ENCODE measurements around the gene CCDC152.

Gene CCDC152, protein sequence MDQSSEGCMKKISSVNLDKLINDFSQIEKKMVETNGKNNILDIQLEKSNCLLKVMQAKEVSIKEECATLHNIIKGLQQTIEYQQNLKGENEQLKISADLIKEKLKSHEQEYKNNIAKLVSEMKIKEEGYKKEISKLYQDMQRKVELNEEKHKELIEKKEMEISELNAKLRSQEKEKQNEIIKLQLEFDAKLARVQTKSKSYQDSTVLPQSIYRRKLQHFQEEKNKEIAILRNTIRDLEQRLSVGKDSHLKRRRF

DNA sequence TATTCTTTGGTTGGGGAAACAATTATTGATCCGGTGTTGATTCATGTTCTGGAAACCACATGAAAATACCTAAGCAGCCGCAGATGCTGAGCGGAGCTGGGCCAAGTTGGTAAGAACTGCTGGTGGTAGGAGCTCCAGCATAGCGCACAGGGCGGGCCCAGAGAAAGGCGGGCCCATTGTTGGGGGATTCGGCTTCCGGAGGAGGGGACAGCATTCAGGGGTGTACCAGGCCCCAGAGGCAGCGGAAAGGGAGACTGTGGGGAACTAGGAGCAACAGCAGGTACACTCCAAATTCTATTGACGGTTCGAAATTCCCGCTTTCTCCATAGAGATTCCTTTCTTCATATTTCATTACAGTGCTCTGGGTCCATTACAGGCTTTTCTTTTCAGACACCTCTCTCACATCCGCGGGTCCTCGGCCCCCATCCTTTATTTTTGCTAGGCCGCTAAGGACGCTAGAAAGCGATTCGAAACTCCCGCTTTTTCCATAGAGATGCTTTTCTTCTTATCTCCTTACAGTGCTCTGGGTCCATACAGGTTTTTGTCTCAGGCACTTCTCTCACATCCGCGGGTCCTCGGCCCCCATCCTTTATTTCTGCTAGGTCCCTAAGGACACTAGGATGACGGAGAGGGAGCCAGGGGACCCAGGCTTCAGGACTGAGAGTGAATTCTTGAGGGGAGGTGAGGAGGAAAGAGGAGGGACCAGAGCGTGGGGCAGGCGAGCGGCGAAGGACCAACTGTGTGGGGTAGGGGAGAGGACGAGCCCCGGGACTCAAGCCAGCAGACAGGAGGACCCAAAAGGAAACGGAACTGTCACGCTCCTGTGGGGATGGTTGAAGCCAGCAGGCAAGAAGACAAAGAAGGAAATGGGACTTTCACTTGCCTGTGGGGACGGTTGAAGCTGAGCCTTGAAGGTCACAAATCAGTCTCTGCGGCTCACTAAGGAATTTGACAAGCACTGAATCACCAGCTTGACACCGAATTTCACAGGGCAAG lies at the start of gene CCDC152:
Gene CCDC152 (plus strand): TSS at position 213 of the 996 bp plus-strand sequence. CDS start 2,304 bp downstream, outside the sequence.
- no peak for TF ChIP-seq GATA2 (IDR thresholded peaks at IDR 0.05; ENCODE audit: low read depth, low read length)
- TF ChIP-seq GATA3 (IDR thresholded peaks at IDR 0.05; ENCODE audit: low read depth, low read length), result no peak

DNA sequence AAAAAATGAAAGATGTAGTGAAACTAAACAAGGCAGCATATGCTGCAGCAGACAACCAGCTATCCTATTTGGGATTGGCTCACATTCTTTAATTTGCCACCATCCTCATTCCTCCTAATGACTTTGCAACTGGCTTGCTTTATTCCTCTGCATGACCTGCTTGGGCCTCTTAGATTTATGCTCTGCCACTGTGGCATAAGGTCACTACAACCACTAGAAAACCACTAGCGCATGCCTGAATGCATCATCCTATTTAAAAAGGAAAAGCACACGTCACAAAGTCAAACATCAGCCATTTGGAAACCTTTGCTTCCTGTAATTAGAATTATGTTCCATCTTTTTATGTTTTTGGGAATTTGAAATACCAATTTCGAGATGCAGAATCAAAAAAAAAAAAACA lies 40.8 kb upstream of the CCDC152 start:
- TF ChIP-seq GATA3 (IDR thresholded peaks at IDR 0.05; ENCODE audit: low read depth, low read length) (no peak), GATA2 (IDR thresholded peaks at IDR 0.05; ENCODE audit: low read depth, low read length) (no peak)

DNA sequence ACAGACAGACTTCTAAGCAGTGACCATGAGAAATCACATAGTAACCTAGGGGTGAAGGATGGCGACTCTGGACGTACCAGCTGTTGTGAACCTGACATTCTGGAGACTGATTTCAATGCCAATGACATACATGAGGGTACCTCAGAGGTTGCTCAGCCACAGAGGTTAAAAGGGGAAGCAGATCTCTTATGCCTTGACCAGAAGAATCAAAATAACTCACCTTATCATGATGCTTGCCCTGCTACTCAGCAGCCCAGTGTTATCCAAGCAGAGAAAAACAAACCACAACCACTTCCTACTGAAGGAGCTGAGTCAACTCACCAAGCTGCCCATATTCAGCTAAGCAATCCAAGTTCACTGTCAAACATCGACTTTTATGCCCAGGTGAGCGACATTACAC lies 38.0 kb upstream of the CCDC152 start:
- TF ChIP-seq GATA3 (IDR thresholded peaks at IDR 0.05; ENCODE audit: low read depth, low read length) (no peak), GATA2 (IDR thresholded peaks at IDR 0.05; ENCODE audit: low read depth, low read length) (no peak)

DNA sequence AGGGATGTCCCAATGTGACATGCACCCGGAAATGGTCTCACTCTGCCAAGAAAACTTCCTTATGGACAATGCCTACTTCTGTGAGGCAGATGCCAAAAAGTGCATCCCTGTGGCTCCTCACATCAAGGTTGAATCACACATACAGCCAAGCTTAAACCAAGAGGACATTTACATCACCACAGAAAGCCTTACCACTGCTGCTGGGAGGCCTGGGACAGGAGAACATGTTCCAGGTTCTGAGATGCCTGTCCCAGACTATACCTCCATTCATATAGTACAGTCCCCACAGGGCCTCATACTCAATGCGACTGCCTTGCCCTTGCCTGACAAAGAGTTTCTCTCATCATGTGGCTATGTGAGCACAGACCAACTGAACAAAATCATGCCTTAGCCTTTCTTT lies 37.6 kb upstream of the CCDC152 start:
- TF ChIP-seq GATA2 (IDR thresholded peaks at IDR 0.05; ENCODE audit: low read depth, low read length) (no peak), GATA3 (IDR thresholded peaks at IDR 0.05; ENCODE audit: low read depth, low read length) (no peak)

DNA sequence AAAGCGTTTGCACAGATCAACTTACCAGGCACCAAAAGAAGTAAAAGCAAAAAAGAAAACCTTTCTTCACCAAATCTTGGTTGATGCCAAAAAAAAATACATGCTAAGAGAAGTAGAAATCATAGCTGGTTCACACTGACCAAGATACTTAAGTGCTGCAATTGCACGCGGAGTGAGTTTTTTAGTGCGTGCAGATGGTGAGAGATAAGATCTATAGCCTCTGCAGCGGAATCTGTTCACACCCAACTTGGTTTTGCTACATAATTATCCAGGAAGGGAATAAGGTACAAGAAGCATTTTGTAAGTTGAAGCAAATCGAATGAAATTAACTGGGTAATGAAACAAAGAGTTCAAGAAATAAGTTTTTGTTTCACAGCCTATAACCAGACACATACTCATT lies 36.4 kb upstream of the CCDC152 start:
- TF ChIP-seq GATA3 (IDR thresholded peaks at IDR 0.05; ENCODE audit: low read depth, low read length) (no peak), GATA2 (IDR thresholded peaks at IDR 0.05; ENCODE audit: low read depth, low read length) (peak; percentile 36; the same call in 1 of the 2 replicates)

DNA sequence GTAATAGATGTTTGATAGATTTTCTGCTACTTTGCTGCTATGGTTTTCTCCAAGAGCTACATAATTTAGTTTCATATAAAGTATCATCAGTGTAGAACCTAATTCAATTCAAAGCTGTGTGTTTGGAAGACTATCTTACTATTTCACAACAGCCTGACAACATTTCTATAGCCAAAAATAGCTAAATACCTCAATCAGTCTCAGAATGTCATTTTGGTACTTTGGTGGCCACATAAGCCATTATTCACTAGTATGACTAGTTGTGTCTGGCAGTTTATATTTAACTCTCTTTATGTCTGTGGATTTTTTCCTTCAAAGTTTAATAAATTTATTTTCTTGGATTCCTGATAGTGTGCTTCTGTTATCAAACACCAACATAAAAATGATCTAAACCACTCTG lies 35.1 kb upstream of the CCDC152 start:
- TF ChIP-seq GATA2 (IDR thresholded peaks at IDR 0.05; ENCODE audit: low read depth, low read length), result no peak

DNA sequence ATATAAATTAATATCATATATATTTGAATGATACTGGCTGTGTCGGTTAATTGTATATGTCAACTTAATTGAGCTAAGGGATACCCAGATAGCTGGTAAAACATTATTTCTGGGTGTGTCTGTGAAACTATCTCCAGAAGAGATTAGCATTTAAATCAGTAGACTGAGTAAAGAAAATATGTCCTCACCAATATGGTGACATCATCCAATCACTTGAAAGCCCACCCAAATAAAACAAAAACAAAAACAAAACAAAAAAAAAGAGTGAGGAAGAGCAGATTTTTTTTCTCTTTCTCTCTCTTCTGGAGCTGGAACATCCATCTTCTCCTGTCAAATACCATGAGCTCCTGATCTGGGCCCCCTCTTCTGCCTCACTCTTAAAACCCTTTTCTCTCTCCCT lies 15.7 kb upstream of the CCDC152 start:
- TF ChIP-seq GATA3 (IDR thresholded peaks at IDR 0.05; ENCODE audit: low read depth, low read length) (no peak), GATA2 (IDR thresholded peaks at IDR 0.05; ENCODE audit: low read depth, low read length) (no peak)

DNA sequence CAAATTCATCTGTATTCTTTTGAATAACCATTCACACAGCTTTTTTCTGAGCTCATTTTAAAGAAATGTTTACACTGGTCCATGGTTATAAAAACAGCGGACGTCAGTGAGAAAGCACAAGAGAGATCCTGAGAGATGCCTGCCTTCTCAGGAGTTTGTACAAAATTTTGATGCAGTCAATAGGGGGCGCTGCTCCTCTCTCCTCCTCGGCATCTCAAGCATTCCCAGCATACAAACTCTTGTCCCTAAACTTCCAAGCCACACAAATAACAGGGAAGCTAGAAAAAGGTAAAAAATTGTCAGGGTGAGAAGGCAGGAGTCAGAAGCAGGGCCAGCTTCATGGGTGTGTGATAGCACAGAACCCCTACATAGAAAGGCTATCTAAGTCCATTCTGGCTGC lies 11.2 kb upstream of the CCDC152 start:
- TF ChIP-seq GATA3 (IDR thresholded peaks at IDR 0.05; ENCODE audit: low read depth, low read length), result no peak
- no peak for TF ChIP-seq GATA2 (IDR thresholded peaks at IDR 0.05; ENCODE audit: low read depth, low read length)

DNA sequence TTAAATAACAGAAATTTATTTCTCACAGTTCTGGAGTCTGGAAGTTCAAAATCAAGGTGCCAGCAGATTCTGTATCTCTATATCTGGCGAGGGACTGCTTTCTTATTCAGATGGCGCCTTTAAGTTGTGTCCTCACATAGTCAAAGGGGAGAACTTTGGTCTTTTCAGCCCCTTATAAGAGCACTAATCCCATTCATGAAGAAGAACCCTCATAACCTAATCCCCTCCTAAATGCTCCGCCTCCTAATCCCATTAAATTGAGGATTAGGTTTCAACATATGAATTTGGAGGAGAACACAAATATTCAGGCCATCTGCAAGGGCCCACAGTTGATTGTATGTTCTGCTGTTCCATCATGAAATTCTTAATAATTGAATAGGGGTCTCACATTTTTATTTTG lies 10.8 kb upstream of the CCDC152 start:
- no peak for TF ChIP-seq GATA3 (IDR thresholded peaks at IDR 0.05; ENCODE audit: low read depth, low read length)
- no peak for TF ChIP-seq GATA2 (IDR thresholded peaks at IDR 0.05; ENCODE audit: low read depth, low read length)

DNA sequence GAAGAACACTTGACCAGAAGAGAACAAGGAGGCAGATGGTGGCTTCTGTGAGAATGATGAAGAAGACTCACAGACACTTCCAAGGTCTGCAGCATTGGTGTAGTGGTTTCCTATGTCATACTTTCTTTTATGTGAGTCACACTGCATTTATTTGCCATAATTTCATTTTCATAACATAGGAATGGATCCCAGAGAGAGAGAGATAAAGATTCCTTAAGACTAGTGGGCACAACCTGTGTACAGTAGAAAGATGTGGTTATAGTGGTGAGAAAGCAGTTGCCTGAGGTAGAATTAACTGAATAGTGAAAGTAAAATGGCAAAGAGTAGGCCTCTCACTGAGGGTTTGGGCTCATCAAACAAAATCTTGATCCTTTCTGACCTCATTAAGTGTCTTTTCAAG lies 7.6 kb upstream of the CCDC152 start:
- no peak for TF ChIP-seq GATA2 (IDR thresholded peaks at IDR 0.05; ENCODE audit: low read depth, low read length)
- no peak for TF ChIP-seq GATA3 (IDR thresholded peaks at IDR 0.05; ENCODE audit: low read depth, low read length)

DNA sequence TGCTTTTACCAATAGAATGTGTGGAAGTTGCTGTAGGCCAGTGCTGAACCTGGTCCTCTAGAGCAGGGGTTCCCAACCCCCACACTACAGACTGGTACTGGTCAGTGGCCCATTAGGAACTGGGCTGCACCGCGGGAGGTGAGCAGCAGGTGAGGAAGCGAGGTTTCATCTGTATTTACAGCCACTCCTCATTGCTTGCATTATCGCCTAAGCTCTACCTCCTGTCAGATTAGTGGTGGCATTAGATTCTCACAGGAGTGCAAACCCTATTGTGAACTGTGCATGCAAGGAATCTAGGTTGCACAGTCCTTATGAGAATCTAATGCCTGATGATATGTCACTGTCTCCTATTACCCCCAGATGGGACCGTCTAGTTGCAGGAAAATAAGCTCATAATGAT lies 6.1 kb upstream of the CCDC152 start:
- TF ChIP-seq GATA3 (IDR thresholded peaks at IDR 0.05; ENCODE audit: low read depth, low read length) (no peak), GATA2 (IDR thresholded peaks at IDR 0.05; ENCODE audit: low read depth, low read length) (no peak)

DNA sequence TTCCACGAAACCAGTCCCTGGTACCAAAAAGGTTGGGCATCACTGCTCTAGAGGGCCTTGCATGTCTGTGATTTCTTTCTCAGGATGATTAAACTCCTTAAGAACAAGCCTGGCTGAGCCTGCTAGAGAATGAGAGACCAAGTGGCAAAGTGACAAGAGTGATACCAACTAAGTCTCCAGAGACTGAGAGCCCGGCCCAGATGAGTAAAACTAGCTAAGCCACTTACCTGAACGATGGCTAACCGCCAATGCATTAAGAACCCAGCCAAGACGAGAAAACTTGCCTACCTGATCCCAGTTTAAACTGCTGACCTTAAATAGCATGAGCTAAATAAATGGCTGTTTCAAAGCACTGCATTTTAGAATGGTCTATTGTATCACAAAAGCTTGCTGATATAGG lies 5.6 kb upstream of the CCDC152 start:
- TF ChIP-seq GATA3 (IDR thresholded peaks at IDR 0.05; ENCODE audit: low read depth, low read length) (no peak), GATA2 (IDR thresholded peaks at IDR 0.05; ENCODE audit: low read depth, low read length) (no peak)

DNA sequence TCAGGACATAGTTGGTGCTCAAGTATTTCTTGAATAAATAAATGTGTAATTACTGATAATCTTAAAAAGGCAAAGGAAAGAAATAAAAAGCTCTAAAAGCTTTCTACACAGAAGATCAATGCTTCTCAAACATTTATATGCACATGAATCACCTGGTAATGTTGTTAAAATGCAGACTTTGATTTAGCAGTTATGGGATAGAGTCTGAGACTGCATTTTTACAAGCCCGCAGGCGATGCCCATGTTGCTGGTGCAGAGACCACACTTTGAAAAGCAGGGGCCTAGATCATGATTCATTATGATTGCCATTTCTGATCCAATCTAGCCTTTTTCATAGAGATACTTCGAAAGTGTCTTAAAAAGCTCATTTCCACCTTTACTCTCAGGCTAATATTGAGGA lies 3.5 kb upstream of the CCDC152 start:
- TF ChIP-seq GATA2 (IDR thresholded peaks at IDR 0.05; ENCODE audit: low read depth, low read length) (no peak), GATA3 (IDR thresholded peaks at IDR 0.05; ENCODE audit: low read depth, low read length) (no peak)

DNA sequence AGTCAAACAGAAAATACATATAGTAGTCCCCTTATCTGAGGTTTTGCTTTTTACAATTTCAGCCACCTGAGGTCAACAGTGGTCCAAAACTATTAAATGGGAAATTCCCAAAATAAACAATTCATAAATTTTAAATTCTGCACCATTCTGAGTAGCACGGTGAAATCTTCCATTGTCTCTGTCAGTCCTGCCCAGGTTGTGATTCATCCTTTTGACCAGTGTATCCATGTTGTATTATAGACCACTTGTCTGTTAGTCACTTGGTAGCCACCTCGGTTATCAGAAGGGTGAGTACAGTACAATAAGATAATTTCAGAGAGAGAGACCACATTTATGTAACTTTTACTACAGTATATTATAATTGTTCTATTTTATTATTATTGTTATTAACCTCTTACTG lies 2.8 kb downstream of the CCDC152 start:
- TF ChIP-seq GATA3 (IDR thresholded peaks at IDR 0.05; ENCODE audit: low read depth, low read length) (no peak), GATA2 (IDR thresholded peaks at IDR 0.05; ENCODE audit: low read depth, low read length) (no peak)

DNA sequence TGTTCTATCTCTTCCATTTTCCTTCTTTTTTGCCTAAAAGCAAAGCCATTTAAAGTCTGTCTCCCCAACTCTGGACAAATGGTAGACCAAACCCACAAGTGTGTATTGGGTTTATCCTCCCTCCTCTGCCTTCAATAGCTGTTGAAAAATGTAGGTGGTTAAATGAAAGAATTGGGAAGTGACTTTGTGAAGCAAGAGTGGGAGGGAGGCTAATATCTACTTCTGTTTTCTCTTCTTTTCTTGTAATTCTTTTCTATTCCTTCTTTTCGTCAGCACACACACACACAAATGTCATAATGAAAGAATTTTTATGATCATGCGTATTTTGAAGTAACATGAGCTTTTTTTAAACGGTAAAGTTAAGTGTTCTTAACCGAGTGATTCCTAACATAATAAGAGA lies 3.8 kb downstream of the CCDC152 start:
- TF ChIP-seq GATA3 (IDR thresholded peaks at IDR 0.05; ENCODE audit: low read depth, low read length) (no peak), GATA2 (IDR thresholded peaks at IDR 0.05; ENCODE audit: low read depth, low read length) (no peak)

Data from SH-SY5Y (cell line).